Nephron progenitor cell (in vitro differentiated cells): ENCODE results near the gene EFNB2.

ENCODE experiments used
- DNase-seq: peaks from one replicate; pipeline ENCODE4 v3.0.0; 2021
- H3K27ac Mint-ChIP-seq: 2 replicates; pipeline ENCODE4 v1.8.0; 2021; ENCODE audit warnings: mild to moderate bottlenecking, moderate library complexity, mixed read lengths
- H3K27me3 Mint-ChIP-seq: 2 replicates; pipeline ENCODE4 v1.8.0; 2021; ENCODE audit warnings: mild to moderate bottlenecking, low read depth, mixed read lengths; ENCODE audit not compliant: poor library complexity
- H3K36me3 Mint-ChIP-seq: 2 replicates; pipeline ENCODE4 v1.8.0; 2021; ENCODE audit warnings: low read depth, mixed read lengths
- H3K4me1 Mint-ChIP-seq: 2 replicates; pipeline ENCODE4 v1.8.0; 2021; ENCODE audit warnings: mixed read lengths
- H3K4me3 Mint-ChIP-seq: 2 replicates; pipeline ENCODE4 v1.8.0; 2021; ENCODE audit warnings: mild to moderate bottlenecking, moderate library complexity, mixed read lengths
- H3K9me3 Mint-ChIP-seq: 2 replicates; pipeline ENCODE4 v1.8.0; 2021; ENCODE audit warnings: mild to moderate bottlenecking, moderate library complexity, mixed read lengths
- TF ChIP-seq, protein P1 (sequence below): fragments of 200-600 bp; sonication (generic); IDR thresholded peaks from 2 replicates; pipeline ENCODE4 v1.5.0; 2021; ENCODE audit warnings: antibody characterized with exemption

Gene EFNB2

DNA sequence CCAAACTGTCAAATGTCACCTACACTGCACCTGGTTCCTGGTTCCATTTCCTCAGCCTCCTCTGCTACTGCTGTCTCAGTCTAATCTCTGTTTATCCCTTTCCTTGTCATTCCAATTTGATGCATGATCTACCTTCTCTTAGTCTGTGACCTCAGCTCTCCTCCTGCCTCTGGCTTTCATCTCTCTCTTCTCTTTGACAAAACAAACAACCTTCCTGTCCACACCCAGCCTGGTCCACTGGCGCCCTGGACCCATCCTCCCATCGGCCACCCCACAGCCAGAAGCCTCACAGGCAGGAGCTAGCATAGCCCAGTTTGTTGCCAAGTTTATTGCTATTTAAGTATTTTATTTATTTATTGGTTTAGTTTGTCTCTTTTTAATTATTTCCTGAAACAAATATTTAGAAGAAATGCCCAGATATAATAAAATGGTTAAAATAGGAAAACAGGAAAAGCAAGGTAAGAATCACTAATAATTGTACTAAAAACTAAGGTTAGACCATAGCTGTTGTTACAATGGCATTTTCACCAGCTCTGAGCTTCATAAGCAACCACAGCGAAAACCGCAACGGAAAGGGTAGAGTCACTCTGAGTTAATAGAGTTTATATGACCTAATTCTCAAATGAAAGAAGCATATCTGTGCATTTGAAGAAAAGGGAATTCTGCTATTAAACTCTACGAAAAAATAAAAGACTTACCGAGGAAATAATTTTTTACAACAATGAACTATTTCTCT is 68.6 kb downstream of the EFNB2 start:
- peaks cover 19% of the 10 kb centered on the region for H3K9me3 Mint-ChIP-seq
- peak overlapping the region; percentile 86 for H3K27ac Mint-ChIP-seq
- no peak overlapping the region for H3K4me3 Mint-ChIP-seq
- H3K4me1 Mint-ChIP-seq: peaks cover 64% of the 10 kb centered on the region
- peaks cover 6% of the 10 kb centered on the region for H3K27me3 Mint-ChIP-seq
- TF ChIP-seq, protein P1, sequence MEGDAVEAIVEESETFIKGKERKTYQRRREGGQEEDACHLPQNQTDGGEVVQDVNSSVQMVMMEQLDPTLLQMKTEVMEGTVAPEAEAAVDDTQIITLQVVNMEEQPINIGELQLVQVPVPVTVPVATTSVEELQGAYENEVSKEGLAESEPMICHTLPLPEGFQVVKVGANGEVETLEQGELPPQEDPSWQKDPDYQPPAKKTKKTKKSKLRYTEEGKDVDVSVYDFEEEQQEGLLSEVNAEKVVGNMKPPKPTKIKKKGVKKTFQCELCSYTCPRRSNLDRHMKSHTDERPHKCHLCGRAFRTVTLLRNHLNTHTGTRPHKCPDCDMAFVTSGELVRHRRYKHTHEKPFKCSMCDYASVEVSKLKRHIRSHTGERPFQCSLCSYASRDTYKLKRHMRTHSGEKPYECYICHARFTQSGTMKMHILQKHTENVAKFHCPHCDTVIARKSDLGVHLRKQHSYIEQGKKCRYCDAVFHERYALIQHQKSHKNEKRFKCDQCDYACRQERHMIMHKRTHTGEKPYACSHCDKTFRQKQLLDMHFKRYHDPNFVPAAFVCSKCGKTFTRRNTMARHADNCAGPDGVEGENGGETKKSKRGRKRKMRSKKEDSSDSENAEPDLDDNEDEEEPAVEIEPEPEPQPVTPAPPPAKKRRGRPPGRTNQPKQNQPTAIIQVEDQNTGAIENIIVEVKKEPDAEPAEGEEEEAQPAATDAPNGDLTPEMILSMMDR: no peak
- no peak for DNase-seq
- peaks cover 5% of the 10 kb centered on the region for H3K36me3 Mint-ChIP-seq

DNA sequence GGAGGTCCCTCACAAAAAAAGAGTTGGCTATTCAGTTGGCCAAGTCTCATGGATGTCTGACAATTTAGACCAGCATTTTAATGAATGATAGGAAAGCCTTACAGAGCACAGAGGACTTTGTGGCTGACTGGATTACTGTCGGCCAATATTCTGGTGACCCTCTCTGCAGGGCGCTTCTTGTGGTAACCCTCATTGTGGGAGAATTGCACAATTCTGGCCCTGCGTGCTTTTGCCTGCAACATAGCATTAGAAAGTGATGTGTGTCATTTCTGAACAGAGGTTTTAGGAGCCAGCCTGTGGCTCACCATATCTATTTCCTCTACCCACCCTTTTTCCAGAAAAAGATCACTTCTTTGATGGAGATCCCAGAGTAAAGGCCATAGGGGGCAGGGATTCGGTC is 71.4 kb downstream of the EFNB2 start:
- H3K4me1 Mint-ChIP-seq: peaks cover 41% of the 10 kb centered on the region
- no peak overlapping the region for H3K27ac Mint-ChIP-seq
- H3K36me3 Mint-ChIP-seq: peaks cover 5% of the 10 kb centered on the region
- peaks cover 13% of the 10 kb centered on the region for H3K9me3 Mint-ChIP-seq
- H3K27me3 Mint-ChIP-seq: peaks cover 13% of the 10 kb centered on the region
- no peak overlapping the region for H3K4me3 Mint-ChIP-seq
- DNase-seq: no peak
- TF ChIP-seq, protein P1: no peak

DNA sequence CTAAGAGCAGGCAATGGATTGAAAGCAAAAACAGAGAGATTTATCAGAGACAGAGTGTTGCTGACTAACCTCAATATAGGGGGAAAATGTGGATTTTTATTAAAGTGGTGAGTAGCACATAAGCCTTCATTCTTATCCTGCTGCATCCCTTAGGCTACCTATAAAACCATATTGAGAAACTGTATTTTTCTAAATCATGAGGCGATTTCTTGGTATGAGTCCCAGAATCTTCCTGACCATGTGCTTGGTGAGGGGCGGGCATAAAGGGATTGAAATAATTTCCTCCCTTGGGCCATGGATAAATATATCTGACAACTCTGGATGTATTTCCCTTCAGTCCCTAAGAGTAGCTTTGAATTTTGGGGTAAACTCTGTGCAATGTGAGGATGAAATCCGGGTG is 72.8 kb downstream of the EFNB2 start:
- no peak overlapping the region for H3K27ac Mint-ChIP-seq
- H3K4me3 Mint-ChIP-seq: no peak overlapping the region
- H3K36me3 Mint-ChIP-seq: peaks cover 5% of the 10 kb centered on the region
- TF ChIP-seq, protein P1: no peak
- H3K9me3 Mint-ChIP-seq: peaks cover 12% of the 10 kb centered on the region
- no peak for DNase-seq
- peaks cover 27% of the 10 kb centered on the region for H3K4me1 Mint-ChIP-seq
- H3K27me3 Mint-ChIP-seq: peaks cover 13% of the 10 kb centered on the region

DNA sequence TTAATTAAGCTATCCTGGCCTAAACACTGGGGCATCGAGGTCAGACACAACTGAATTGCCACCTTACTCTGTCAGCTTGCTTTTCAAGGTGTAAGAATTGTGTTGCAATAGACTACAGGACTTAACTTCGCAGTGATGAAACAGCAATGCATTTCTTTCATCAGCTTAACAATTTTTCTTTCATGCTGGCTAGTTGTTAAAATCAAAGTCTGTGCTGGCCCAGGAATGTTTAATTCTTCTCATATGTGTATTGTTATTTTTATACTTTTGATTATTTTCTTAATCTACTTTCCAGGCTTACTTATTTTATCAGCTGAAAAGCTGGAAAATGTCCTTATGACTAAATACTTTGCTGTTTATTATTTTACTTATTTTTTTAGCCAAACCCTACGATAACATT is 79.7 kb downstream of the EFNB2 start:
- no peaks in the 10 kb centered on the region for H3K9me3 Mint-ChIP-seq
- H3K4me3 Mint-ChIP-seq: no peak overlapping the region
- H3K36me3 Mint-ChIP-seq: no peaks in the 10 kb centered on the region
- no peak for DNase-seq
- H3K4me1 Mint-ChIP-seq: peaks cover 9% of the 10 kb centered on the region
- H3K27ac Mint-ChIP-seq: no peak overlapping the region
- peaks cover 8% of the 10 kb centered on the region for H3K27me3 Mint-ChIP-seq
- TF ChIP-seq, protein P1: no peak

DNA sequence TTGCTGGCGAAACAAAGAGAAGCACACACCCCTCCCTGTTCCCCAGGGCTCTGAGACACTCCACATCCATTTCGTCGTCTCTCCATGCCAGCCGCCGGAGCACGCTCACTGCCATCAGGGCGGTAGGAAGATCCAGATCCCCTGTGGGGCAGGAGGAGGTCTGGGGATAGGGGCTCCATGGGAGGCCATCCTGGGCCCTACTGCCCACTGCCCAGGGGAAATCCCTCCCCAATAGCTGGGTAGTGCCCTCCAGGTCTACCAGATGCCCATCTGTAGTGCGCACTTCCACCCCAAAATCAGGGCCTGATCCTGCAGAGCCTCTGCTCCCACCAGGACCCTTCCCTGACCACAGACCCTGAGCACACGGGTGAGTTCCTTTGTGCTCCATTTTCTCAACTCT is 80.3 kb downstream of the EFNB2 start:
- Mint-ChIP-seq H3K4me3 (no peak overlapping the region), H3K27me3 (peaks cover 5% of the 10 kb centered on the region), H3K4me1 (peaks cover 9% of the 10 kb centered on the region)

More for the DNA sequence above, 80.3 kb downstream of the EFNB2 start:
- no peak overlapping the region for H3K27ac Mint-ChIP-seq
- no peaks in the 10 kb centered on the region for H3K9me3 Mint-ChIP-seq
- TF ChIP-seq, protein P1: no peak
- DNase-seq: no peak
- H3K36me3 Mint-ChIP-seq: no peaks in the 10 kb centered on the region
